Measurements from ENCODE around the gene AOPEP.

AOPEP gene

DNA sequence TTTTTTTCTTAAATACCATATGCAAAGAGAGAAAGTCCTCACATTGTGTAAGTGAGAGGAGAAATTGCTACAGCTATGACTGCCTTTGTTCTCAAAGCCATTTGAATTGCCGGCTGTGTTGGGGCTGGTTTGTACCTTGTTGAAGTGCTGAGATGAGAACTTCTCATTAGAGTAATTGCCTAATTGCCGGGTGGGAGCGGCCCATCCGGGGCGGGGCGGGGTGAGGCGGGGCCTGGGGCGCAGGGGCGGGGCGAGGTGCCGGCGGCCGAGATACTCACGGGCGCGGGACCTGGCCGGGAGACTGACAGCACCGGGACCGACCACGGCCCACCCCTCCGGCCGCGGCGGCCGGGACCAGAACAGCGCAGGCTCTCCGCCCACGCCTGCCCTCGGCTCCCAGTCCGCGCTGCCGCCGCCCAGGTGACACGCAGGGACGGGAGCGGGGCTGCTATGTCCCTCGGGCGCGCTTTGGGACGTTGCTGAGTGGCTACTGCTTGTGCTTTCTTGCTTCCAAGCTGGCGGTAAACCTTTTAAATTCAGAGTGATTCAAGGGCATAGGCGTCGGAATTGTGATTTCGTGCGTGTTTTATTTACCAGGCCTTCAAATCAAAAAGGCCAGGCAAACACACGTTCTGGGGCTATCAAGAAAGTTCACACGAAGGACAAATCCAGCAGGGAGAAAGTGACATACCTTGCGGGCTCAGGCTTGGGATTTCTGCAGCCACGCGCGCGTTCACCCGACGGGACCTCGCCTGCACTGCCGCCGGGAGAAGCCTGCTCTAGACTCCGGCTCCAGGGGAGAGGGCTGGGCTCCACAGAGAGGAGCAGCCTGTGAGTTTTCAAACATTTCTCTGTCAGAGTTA is 322.0 kb downstream of the AOPEP start:
- peak; percentile 51 for DNase-seq

GRCh38 chr9:95049761-95050160 is 323.3 kb downstream of the AOPEP start:
- no peak for DNase-seq

- DNase-seq = no peak
These were observed 327.4 kb downstream of the AOPEP start for GRCh38 chr9:95053611-95054570.

GRCh38 chr9:95055334-95055850 is 328.9 kb downstream of the AOPEP start:
- no peak for DNase-seq

DNA sequence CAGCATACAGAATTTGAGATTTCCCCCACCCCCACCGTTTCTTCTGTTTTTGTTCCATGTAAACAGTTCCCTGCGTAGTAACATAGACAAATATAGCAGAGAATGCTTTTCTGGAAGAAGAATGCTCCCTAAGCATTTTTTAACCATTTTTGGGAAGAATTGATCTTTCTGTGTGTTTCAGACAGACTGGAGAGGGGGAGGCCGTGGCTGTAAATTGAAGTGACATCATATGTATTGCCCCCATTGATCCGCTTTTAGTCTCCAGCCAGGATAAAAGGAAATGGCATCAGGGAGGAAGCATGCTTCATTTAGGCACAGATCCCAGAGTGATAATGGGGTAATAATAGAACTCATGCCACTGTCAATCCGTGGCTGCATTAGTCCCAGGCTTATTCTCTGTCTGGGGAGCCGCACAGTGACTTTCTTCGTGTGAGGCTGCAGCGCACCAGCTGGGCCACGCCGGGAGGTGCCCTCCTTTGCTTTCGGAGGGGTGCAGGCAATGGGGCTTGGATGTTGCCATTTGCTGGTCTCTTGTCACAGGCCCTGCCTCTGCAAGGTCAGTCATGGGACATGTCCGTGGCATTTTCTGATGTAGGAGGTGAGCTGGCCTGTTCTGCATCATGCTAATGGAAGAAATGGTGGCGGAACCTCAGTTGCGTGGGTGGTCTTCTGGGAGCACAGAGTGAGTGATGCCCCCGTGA is 329.5 kb downstream of the AOPEP start:
- no peak for DNase-seq

GRCh38 chr9:95057101-95057500 is 330.6 kb downstream of the AOPEP start:
- peak; percentile 28 for DNase-seq

DNA sequence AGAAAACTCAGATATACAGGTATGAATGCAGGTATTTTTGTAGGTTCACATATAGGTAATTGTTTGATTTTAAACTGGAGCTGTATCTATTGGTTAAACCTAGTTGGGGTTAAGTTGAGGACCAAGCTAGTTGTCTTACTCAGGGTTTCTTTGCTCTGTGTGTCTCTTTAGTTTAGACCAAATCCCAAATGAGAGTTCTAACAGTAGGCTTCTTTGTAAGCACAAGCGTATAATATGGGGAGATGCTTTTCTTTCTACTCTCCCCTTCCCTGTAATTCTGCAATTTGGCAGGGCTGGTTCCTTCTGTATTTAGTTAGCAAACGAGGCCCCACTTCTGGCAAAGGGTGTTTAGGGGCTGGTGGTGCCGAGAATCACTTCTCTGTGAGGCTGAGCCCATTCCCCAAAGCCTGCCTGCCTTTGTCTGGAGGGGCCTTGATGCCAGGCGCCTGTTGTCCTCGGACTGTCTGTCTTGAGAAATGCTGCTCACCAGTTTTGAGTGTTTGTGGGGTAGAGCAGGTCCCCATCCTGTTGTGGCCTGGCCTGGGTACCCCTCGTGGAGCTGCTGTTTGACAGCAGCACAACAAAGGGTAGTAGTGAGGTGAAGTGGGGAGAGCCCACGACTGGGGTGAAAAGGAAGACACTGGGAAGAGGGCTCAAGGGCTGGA is 331.8 kb downstream of the AOPEP start:
- no peak for DNase-seq

GRCh38 chr9:95058795-95059386 is 332.4 kb downstream of the AOPEP start:
- no peak for DNase-seq

DNA sequence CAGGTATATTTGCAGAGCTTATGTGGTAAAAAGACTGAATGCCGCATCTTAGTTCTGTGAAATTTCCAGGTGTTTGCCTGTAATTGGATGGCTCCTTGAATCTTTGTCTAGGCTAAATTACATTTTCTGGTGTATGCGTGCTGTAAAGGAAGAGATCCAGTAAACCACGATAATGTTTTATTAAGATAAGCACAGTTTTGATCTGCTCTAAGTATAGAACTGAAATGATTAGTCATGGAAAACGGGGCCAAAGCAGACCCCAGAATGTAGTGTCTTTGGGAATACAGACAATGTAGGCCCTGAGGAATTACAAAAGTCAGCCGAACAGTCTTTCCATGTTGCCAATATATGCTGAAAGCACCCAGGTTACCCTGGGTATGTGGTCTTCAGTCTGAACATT is 333.7 kb downstream of the AOPEP start:
- no peak for DNase-seq

GRCh38 chr9:95060916-95061315 is 334.4 kb downstream of the AOPEP start:
- DNase-seq = no peak

- DNase-seq = no peak
These were observed 335.6 kb downstream of the AOPEP start for GRCh38 chr9:95061916-95062595.

DNA sequence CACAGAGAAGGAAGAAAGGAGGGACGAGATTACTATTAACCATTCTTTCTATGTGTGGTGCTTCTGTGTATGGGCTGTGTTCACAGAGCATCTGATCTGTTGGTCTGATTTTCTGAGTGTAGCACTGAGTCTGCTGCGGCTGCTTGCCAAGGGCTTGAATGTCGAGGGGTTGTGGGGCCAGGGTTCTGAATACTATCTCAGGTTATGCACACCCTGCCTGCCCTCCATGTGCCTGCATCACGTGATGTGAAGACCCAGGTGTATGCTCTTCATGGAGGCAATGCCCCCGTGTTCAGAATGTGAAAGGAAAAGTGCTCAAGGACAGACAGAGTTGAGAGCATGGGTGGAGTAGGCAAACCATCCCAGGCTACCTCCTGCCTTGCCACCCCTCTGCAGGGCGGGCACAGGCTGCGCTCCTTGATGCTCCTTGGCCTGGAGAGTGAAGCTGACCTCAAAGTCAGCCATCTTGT is 336.1 kb downstream of the AOPEP start:
- no peak for DNase-seq

DNA sequence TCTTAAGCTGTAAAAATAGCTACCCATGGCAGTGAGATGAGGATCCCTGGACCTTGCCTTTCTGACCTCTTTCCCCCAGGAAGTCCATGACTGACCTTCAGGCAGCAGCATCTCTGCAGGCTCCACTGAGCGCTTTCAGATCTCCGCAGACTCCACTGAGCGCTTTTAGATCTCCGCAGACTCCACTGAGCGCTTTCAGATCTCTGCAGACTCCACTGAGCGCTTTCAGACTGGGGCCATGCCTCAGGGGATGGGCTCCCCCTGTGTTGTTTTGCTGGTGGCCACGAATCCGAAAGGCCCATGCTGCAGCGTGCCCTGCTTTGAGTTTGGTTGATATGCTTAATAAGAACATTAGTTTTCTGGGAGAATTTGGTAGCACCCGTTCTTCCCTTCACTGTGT is 336.8 kb downstream of the AOPEP start:
- DNase-seq = no peak

- no peak for DNase-seq
These were observed 338.7 kb downstream of the AOPEP start for GRCh38 chr9:95065224-95065623.

- no peak for DNase-seq
These were observed 340.6 kb downstream of the AOPEP start for GRCh38 chr9:95067057-95067456.

DNA sequence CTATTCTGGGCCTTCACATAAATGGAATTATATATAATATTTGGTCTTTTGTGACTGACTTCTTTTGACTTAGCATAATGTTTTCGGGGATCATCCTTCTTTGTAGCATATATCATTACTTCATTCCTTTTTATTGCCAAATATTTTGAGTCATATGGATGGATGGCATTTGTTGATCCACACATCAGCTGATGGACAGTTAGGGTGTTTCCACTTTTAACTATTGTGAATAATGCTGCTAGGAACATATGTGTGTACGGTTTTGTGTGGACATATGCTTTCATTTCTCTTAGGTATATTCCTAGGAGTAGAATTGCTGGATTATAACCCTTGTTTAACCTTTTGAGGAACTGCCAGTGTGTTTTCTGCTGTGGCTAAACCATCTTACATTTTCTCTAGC is 341.4 kb downstream of the AOPEP start:
- DNase-seq = no peak

DNA sequence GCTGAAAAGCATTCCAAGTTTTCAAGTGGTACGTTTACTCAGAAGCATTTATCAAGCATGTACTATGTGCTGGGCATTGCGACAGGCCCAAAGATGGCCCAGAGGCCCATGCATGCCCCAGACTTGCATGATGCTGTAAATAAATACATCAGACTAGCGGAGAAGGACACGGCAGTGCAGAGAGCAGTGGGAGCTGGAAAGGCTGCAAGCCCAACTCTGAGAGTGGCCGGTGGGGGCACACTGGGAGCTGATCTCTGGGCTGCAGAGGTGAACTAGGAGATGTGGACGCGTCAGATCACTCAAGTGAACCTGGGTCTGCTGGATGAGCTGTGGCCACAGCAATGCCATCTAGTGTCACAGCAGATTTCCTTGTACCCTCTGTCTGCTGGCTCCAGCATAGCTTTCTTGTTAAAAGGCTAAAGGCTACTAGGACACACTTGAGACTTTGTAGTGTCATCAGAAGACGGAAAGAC is 344.1 kb downstream of the AOPEP start:
- DNase-seq = no peak

DNA sequence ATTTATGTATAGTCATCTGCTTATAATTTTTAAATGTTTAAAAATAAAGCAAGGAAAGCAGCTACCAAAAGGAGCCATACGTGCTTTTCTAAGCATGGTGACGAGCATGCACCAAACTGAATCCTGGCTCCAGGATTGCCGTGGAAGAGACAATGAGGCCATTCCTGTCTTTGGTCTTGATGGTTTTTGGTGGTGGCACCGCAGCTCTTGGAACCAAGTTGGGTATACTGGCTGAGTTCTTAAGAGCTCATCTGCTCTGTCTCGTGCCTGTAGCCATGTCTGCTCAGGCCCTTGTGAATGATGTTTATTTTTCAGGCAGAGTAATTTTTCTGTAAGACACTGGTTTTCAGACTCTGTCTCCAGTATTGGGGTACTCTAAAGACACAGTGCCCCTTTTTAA is 345.0 kb downstream of the AOPEP start:
- DNase-seq = no peak

GRCh38 chr9:95071925-95072324 is 345.4 kb downstream of the AOPEP start:
- DNase-seq = no peak

- DNase-seq = no peak
These were observed 346.6 kb downstream of the AOPEP start for GRCh38 chr9:95073042-95073607.

GRCh38 chr9:95073918-95074317 is 347.4 kb downstream of the AOPEP start:
- no peak for DNase-seq

All from NCI-H774 (cell line).